ENCODE results near the gene SENP7.

DNA sequence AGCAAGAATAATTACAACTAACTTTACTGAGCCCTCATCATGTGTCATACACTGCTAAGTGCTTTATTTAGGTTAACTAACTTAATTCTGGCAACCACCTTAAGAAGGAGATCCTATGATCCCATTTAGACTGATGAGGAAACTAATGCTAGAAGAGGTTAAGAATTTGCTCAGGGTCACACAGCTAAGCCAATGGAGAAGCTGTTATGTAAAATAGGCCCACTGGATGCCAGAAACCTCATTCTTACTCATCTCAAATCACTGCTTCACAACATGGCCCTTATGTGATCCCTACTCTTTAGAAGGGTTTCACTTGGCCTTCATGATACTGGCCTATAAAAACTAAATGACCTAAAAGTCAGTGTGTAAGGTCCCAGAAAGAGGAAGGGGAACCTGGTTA lies 233.8 kb downstream of the SENP7 start:
- TF ChIP-seq POLR2A (IDR thresholded peaks at IDR 0.05) (no peak), POLR2AphosphoS5 (IDR thresholded peaks at IDR 0.05) (no peak)
- TF ChIP-seq, protein P1, sequence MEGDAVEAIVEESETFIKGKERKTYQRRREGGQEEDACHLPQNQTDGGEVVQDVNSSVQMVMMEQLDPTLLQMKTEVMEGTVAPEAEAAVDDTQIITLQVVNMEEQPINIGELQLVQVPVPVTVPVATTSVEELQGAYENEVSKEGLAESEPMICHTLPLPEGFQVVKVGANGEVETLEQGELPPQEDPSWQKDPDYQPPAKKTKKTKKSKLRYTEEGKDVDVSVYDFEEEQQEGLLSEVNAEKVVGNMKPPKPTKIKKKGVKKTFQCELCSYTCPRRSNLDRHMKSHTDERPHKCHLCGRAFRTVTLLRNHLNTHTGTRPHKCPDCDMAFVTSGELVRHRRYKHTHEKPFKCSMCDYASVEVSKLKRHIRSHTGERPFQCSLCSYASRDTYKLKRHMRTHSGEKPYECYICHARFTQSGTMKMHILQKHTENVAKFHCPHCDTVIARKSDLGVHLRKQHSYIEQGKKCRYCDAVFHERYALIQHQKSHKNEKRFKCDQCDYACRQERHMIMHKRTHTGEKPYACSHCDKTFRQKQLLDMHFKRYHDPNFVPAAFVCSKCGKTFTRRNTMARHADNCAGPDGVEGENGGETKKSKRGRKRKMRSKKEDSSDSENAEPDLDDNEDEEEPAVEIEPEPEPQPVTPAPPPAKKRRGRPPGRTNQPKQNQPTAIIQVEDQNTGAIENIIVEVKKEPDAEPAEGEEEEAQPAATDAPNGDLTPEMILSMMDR (IDR thresholded peaks at IDR 0.05) = no peak

Data from breast epithelium (tissue), 3 donors.